Stimulated activated CD4-positive, alpha-beta T cell treated with anti-CD3 and anti-CD28 coated beads, Interleukin-4, amount 100 ng/mL, for 48 hours (primary cell): ENCODE results near the gene PI4KB.

Experiments
- DNase-seq, 2 donors: peaks; one replicate each; pipeline ENCODE4 v3.0.0-alpha.2; 2020; ENCODE audit warnings: low read depth in 2 of 2

PI4KB gene

GRCh38 chr1:151311589-151312331 is 15.5 kb downstream of the PI4KB start:
- DNase-seq: peak; percentile 64 to 83

GRCh38 chr1:151311011-151311410 is 16.2 kb downstream of the PI4KB start:
- no peak for DNase-seq

- DNase-seq: no peak
Observed at GRCh38 chr1:151309811-151310323, 17.3 kb downstream of the PI4KB start.

- no peak for DNase-seq
Observed at GRCh38 chr1:151294742-151295462, 32.3 kb downstream of the PI4KB start.

- no peak for DNase-seq
Observed at GRCh38 chr1:151293093-151293492, 34.1 kb downstream of the PI4KB start.

- no peak for DNase-seq
Observed at GRCh38 chr1:151292207-151293030, 34.8 kb downstream of the PI4KB start.

- DNase-seq: no peak
Observed at GRCh38 chr1:151290709-151291303, 36.4 kb downstream of the PI4KB start.

- no peak for DNase-seq
Observed at GRCh38 chr1:151289991-151290708, 37.1 kb downstream of the PI4KB start.

GRCh38 chr1:151289080-151289935 is 37.9 kb downstream of the PI4KB start:
- DNase-seq: no peak

GRCh38 chr1:151288502-151288901 is 38.7 kb downstream of the PI4KB start:
- DNase-seq: no peak

GRCh38 chr1:151287767-151288500 is 39.3 kb downstream of the PI4KB start:
- no peak for DNase-seq

GRCh38 chr1:151287341-151287699 is 39.9 kb downstream of the PI4KB start:
- no peak for DNase-seq

- no peak for DNase-seq
Observed at GRCh38 chr1:151286619-151287340, 40.4 kb downstream of the PI4KB start.

GRCh38 chr1:151284013-151284577 is 43.1 kb downstream of the PI4KB start:
- DNase-seq: no peak

- no peak for DNase-seq
Observed at GRCh38 chr1:151282883-151283725, 44.1 kb downstream of the PI4KB start.

GRCh38 chr1:151281969-151282882 is 45.0 kb downstream of the PI4KB start, which contains the start of gene ZNF687:
ZNF687 (plus strand) TSS chr1:151282299; CDS start chr1:151286292, 3,993 bp downstream.
- peak; percentile 96 to 99 for DNase-seq
